ENCODE results near the gene JMJD8. TPM values are rescaled to one million over a fixed set of nuclear protein-coding genes. Genes with fewer than 3 reads are reported as not detected.

Gene JMJD8
- total RNA-seq, 4 donors from 2014 or later: 53.7 to 70.7 (median 62.5) TPM

GRCh38 chr16:634051-634670 lies 50.0 kb downstream of the JMJD8 start:
- WGBS, 2 donors: 92% methylated on average over 10 of the region's 22 CpGs; no CpG with 5 or more reads in 1 of the 2 donors
- Histone ChIP-seq H3K4me1 (peaks cover 31 to 54% (median 33%) of the 10 kb centered on the region in 3 donors), H3K4me3 (no peak overlapping the region), H3K36me3 (peaks cover 0 to 31% (median 9%) of the 10 kb centered on the region in 3 donors), H3K27ac (no peak overlapping the region), H3K9me3 (no peaks in the 10 kb centered on the region), H3K27me3 (no peaks in the 10 kb centered on the region)
- intact Hi-C loops (cut with DNase I): no loop called here
- TF ChIP-seq CTCF (IDR thresholded peaks at IDR 0.05) (no peak), POLR2A (IDR thresholded peaks at IDR 0.05) (no peak)
- DNase-seq: no peak

GRCh38 chr16:633336-634050 lies 50.6 kb downstream of the JMJD8 start:
- Histone ChIP-seq H3K27ac (no peak overlapping the region), H3K27me3 (no peaks in the 10 kb centered on the region), H3K36me3 (peaks cover 3 to 38% (median 9%) of the 10 kb centered on the region in 3 donors), H3K4me1 (peaks cover 31 to 54% (median 35%) of the 10 kb centered on the region in 3 donors), H3K9me3 (no peaks in the 10 kb centered on the region), H3K4me3 (no peak overlapping the region)
- intact Hi-C loops (cut with DNase I): no loop called here
- no peak for DNase-seq
- WGBS, 2 donors: 93 to 96% methylated on average over 25 to 41 of the region's 74 CpGs
- TF ChIP-seq CTCF (IDR thresholded peaks at IDR 0.05) (no peak), POLR2A (IDR thresholded peaks at IDR 0.05) (no peak)

- intact Hi-C loops (cut with DNase I): no loop called here
- DNase-seq: no peak
- H3K4me1 ChIP-seq: peaks cover 31 to 50% (median 35%) of the 10 kb centered on the region in 3 donors
- no peak overlapping the region for H3K4me3 ChIP-seq
- H3K9me3 ChIP-seq: no peaks in the 10 kb centered on the region
- H3K27ac ChIP-seq: no peak overlapping the region
- WGBS, 2 donors: 83% methylated on average over 1 of the region's 67 CpGs; no CpG with 5 or more reads in 1 of the 2 donors
- peaks cover 9 to 46% (median 10%) of the 10 kb centered on the region in 3 donors for H3K36me3 ChIP-seq
- no peaks in the 10 kb centered on the region for H3K27me3 ChIP-seq
- TF ChIP-seq CTCF (IDR thresholded peaks at IDR 0.05) (no peak), POLR2A (IDR thresholded peaks at IDR 0.05) (no peak)
These were observed 51.4 kb downstream of the JMJD8 start for GRCh38 chr16:632486-633335.

GRCh38 chr16:631808-632358 lies 52.3 kb downstream of the JMJD8 start:
- H3K27ac ChIP-seq: no peak overlapping the region
- peaks cover 9 to 54% (median 15%) of the 10 kb centered on the region in 3 donors for H3K36me3 ChIP-seq
- TF ChIP-seq CTCF (IDR thresholded peaks at IDR 0.05) (no peak), POLR2A (IDR thresholded peaks at IDR 0.05) (no peak)
- H3K4me3 ChIP-seq: no peak overlapping the region
- WGBS, 2 donors: 53 to 61% methylated on average over 6 to 8 of the region's 9 CpGs
- intact Hi-C loops (cut with DNase I): no loop called here
- H3K9me3 ChIP-seq: no peaks in the 10 kb centered on the region
- DNase-seq: no peak
- H3K4me1 ChIP-seq: peaks cover 29 to 51% (median 35%) of the 10 kb centered on the region in 3 donors
- H3K27me3 ChIP-seq: no peaks in the 10 kb centered on the region

Other genes with a start within 250 kb of the JMJD8 start
- 10 to 100 TPM; 29.4 to 69.6 (median 52.4) TPM for gene CAPN15, start 156.6 kb downstream of the JMJD8 start, total RNA-seq
- not detected for gene PRR35, start 123.9 kb downstream of the JMJD8 start, total RNA-seq
- under 1 TPM in 3 of 4 donors, not detected in 1; 0.09 to 0.95 (median 0.59) TPM for gene NHLRC4, start 117.3 kb downstream of the JMJD8 start, total RNA-seq
- 10 to 100 TPM; 15.9 to 24.0 (median 20.4) TPM for gene PIGQ, start 114.4 kb downstream of the JMJD8 start, total RNA-seq
- gene RAB40C, start 94.3 kb downstream of the JMJD8 start, total RNA-seq: 10 to 100 TPM; 14.2 to 31.4 (median 20.3) TPM
- gene WFIKKN1, start 53.3 kb downstream of the JMJD8 start, total RNA-seq: 1 to 10 TPM in 1 of 4 donors, under 1 TPM in 3; under 0.01 to 1.8 (median 0.29) TPM
- 100 to 1,000 TPM in 1 of 4 donors, 10 to 100 TPM in 3; 69.6 to 105 (median 79.9) TPM for gene METTL26, start 48.0 kb downstream of the JMJD8 start, total RNA-seq
- gene MCRIP2, start 42.5 kb downstream of the JMJD8 start, total RNA-seq: 10 to 100 TPM; 17.3 to 35.6 (median 28.1) TPM
- 10 to 100 TPM in 3 of 4 donors, 1 to 10 TPM in 1; 7.2 to 26.5 (median 15.8) TPM for gene WDR90, start 35.0 kb downstream of the JMJD8 start, total RNA-seq
- 10 to 100 TPM; 28.4 to 70.2 (median 48.9) TPM for gene RHOT2, start 16.2 kb downstream of the JMJD8 start, total RNA-seq
- 1 to 10 TPM in 1 of 4 donors, under 1 TPM in 2, not detected in 1; 0.38 to 1.1 (median 0.57) TPM for gene RHBDL1, start 8.7 kb downstream of the JMJD8 start, total RNA-seq
- gene STUB1, start 3.9 kb downstream of the JMJD8 start, total RNA-seq: 100 to 1,000 TPM; 102 to 148 (median 120) TPM
- 10 to 100 TPM in 1 of 4 donors, 1 to 10 TPM in 3; 6.9 to 11.8 (median 7.8) TPM for gene WDR24, start 6.1 kb upstream of the JMJD8 start, total RNA-seq
- 1 to 10 TPM; 2.2 to 8.4 (median 3.7) TPM for gene FBXL16, start 21.5 kb upstream of the JMJD8 start, total RNA-seq
- 10 to 100 TPM in 2 of 4 donors, 1 to 10 TPM in 2; 4.2 to 12.7 (median 8.8) TPM for gene METRN, start 30.8 kb upstream of the JMJD8 start, total RNA-seq
- gene ANTKMT, start 36.8 kb upstream of the JMJD8 start, total RNA-seq: 10 to 100 TPM; 11.6 to 29.1 (median 24.2) TPM
- gene CCDC78, start 42.1 kb upstream of the JMJD8 start, total RNA-seq: 1 to 10 TPM in 1 of 4 donors, under 1 TPM in 3; under 0.01 to 1.0 (median 0.47) TPM
- 1 to 10 TPM in 3 of 4 donors, not detected in 1; 1.7 to 5.7 (median 4.8) TPM for gene HAGHL, start 42.8 kb upstream of the JMJD8 start, total RNA-seq
- gene CIAO3, start 56.7 kb upstream of the JMJD8 start, total RNA-seq: 10 to 100 TPM; 29.7 to 34.5 (median 33.2) TPM
- gene MSLN, start 76.4 kb upstream of the JMJD8 start, total RNA-seq: 1 to 10 TPM in 2 of 4 donors, under 1 TPM in 2; 0.79 to 5.4 (median 2.3) TPM
- 10 to 100 TPM; 20.3 to 33.3 (median 24.9) TPM for gene RPUSD1, start 104.0 kb upstream of the JMJD8 start, total RNA-seq
- 10 to 100 TPM in 1 of 4 donors, 1 to 10 TPM in 3; 5.0 to 17.8 (median 7.3) TPM for gene CHTF18, start 104.3 kb upstream of the JMJD8 start, total RNA-seq
- gene GNG13, start 116.4 kb upstream of the JMJD8 start, total RNA-seq: not detected

Measured in esophagus squamous epithelium (tissue), 5 donors.